ENCODE data around the gene DHX58. TPM values are rescaled to one million over a fixed set of nuclear protein-coding genes. Genes with fewer than 3 reads are reported as not detected.

DHX58 gene
- total and polyA plus RNA-seq, 11 donors: 1.8 to 17.3 (median 3.7) TPM

GRCh38 chr17:42118545-42118944 lies 6.0 kb upstream of the DHX58 start:
- DNase-seq (no peak), ATAC-seq (no peak)
- Histone ChIP-seq H3K4me3 (no peak overlapping the region), H3K9me3 (no peaks in the 10 kb centered on the region), H3K4me1 (peaks cover 0 to 29% (median 16%) of the 10 kb centered on the region in 12 donors), H3K27me3 (no peaks in the 10 kb centered on the region), H3K36me3 (peaks cover 0 to 52% (median 22%) of the 10 kb centered on the region in 9 donors), H3K27ac (no peak overlapping the region)
- 74 to 89% (median 81%) methylated on average over 2 of the region's 2 CpGs for WGBS, 4 donors
- intact Hi-C loops (cut with DNase I): loop anchor here (2.0 to 10.0 kb wide), 7 partner anchors 51 to 156 kb away; partner anchors contain the start of gene KCNH4 (in 3 of the 10)
- TF ChIP-seq POLR2A (IDR thresholded peaks at IDR 0.05) (no peak), CTCF (IDR thresholded peaks at IDR 0.05) (peak in 11 of 12 donors; percentile 18 to 49 (median 35))

- peak in 1 of 5 donors; percentile 45 for DNase-seq
- TF ChIP-seq CTCF (IDR thresholded peaks at IDR 0.05): no peak
- no peak for TF ChIP-seq POLR2A (IDR thresholded peaks at IDR 0.05)
- intact Hi-C loops (cut with DNase I): loop anchor here (2.0 to 10.0 kb wide), 7 partner anchors 51 to 156 kb away; partner anchors contain the start of gene KCNH4 (in 3 of the 10)
- WGBS, 4 donors: 87 to 96% (median 92%) methylated on average over 4 of the region's 4 CpGs
- ATAC-seq: no peak
- H3K4me3 ChIP-seq: no peak overlapping the region
- peaks cover 0 to 55% (median 22%) of the 10 kb centered on the region in 9 donors for H3K36me3 ChIP-seq
- H3K4me1 ChIP-seq: peaks cover 0 to 32% (median 16%) of the 10 kb centered on the region in 12 donors
- H3K27me3 ChIP-seq: no peaks in the 10 kb centered on the region
- no peak overlapping the region for H3K27ac ChIP-seq
- H3K9me3 ChIP-seq: no peaks in the 10 kb centered on the region
These were observed 5.6 kb upstream of the DHX58 start for GRCh38 chr17:42118126-42118510.

GRCh38 chr17:42117397-42118125 lies 5.0 kb upstream of the DHX58 start:
- TF ChIP-seq CTCF (IDR thresholded peaks at IDR 0.05) (no peak), POLR2A (IDR thresholded peaks at IDR 0.05) (no peak)
- Histone ChIP-seq H3K27me3 (no peaks in the 10 kb centered on the region), H3K36me3 (peaks cover 0 to 55% (median 22%) of the 10 kb centered on the region in 9 donors), H3K9me3 (no peaks in the 10 kb centered on the region), H3K4me3 (no peak overlapping the region), H3K27ac (no peak overlapping the region), H3K4me1 (peaks cover 0 to 37% (median 21%) of the 10 kb centered on the region in 12 donors)
- intact Hi-C loops (cut with DNase I): loop anchor here (2.0 to 10.0 kb wide), 11 partner anchors 50 to 157 kb away; partner anchors contain the start of genes KCNH4 (in 4 of the 10) and CNP (in 1 of the 10)
- DNase-seq: peak in 1 of 5 donors; percentile 61
- ATAC-seq: no peak
- 79 to 84% (median 80%) methylated on average over 16 to 30 of the region's 30 CpGs for WGBS, 4 donors

- no peak overlapping the region for H3K4me3 ChIP-seq
- no peak overlapping the region for H3K27ac ChIP-seq
- WGBS, 4 donors: 35 to 38% (median 36%) methylated on average over 18 of the region's 18 CpGs
- ATAC-seq (peak; percentile 19 to 45 (median 32)), DNase-seq (peak; percentile 79 to 84 (median 83))
- TF ChIP-seq POLR2A (IDR thresholded peaks at IDR 0.05): no peak
- TF ChIP-seq CTCF (IDR thresholded peaks at IDR 0.05): peak; percentile 74 to 85 (median 82)
- no peaks in the 10 kb centered on the region for H3K9me3 ChIP-seq
- intact Hi-C loops (cut with DNase I): loop anchor here (1.0 to 10.0 kb wide), 14 partner anchors 50 to 156 kb away; partner anchors contain the start of genes KCNH4 (in 3 of the 10) and CNP (in 1 of the 10)
- H3K27me3 ChIP-seq: no peaks in the 10 kb centered on the region
- H3K4me1 ChIP-seq: peaks cover 0 to 35% (median 22%) of the 10 kb centered on the region in 12 donors
- H3K36me3 ChIP-seq: peaks cover 0 to 55% (median 22%) of the 10 kb centered on the region in 9 donors
These were observed 4.3 kb upstream of the DHX58 start for GRCh38 chr17:42116705-42117396.
